CD8-positive, alpha-beta memory T cell (primary cell): Measurements from ENCODE around the gene ZFYVE21. TPM values are rescaled to one million over a fixed set of nuclear protein-coding genes. Genes with fewer than 3 reads are reported as not detected.

Source experiments
- CTCF ChIA-PET: fragments of 350-600 bp; sonication (Branson Sonifier 250); formaldehyde crosslinking; loops from one replicate; lab custom pipeline; 2021; ENCODE audit warnings: antibody characterized with exemption; lab: Charles Lee
- POLR2A ChIA-PET: fragments of 350-600 bp; sonication (Branson Sonifier 250); formaldehyde crosslinking; loops from one replicate; lab custom pipeline; 2021; ENCODE audit warnings: antibody characterized with exemption; lab: Charles Lee
- DNase-seq, 5 donors: peaks; one replicate each; pipeline versions ENCODE4 v3.0.0 to v3.0.0-alpha.2; 2020 to 2022; ENCODE audit warnings: mixed read lengths in 1 of 5
- H3K27ac ChIP-seq: one replicate; pipeline ENCODE4 v1.7.0; 2013; ENCODE audit warnings: low read depth, mild to moderate bottlenecking, low read length, moderate library complexity
- H3K27me3 ChIP-seq: 2 replicates; pipeline ENCODE4 v1.7.0; 2013; ENCODE audit warnings: low read length, mild to moderate bottlenecking; ENCODE audit not compliant: insufficient read depth, poor library complexity, severe bottlenecking
- H3K36me3 ChIP-seq: 2 replicates; pipeline ENCODE4 v1.7.0; 2013; ENCODE audit warnings: mild to moderate bottlenecking, low read length, moderate library complexity; ENCODE audit not compliant: insufficient read depth
- H3K4me1 ChIP-seq: 2 replicates; pipeline ENCODE4 v1.7.0; 2013; ENCODE audit warnings: mild to moderate bottlenecking, low read length, moderate library complexity; ENCODE audit not compliant: insufficient read depth
- H3K4me3 ChIP-seq: 2 replicates; pipeline ENCODE4 v1.7.0; 2013; ENCODE audit warnings: mild to moderate bottlenecking, low read length
- H3K9me3 ChIP-seq: 2 replicates; pipeline ENCODE4 v1.7.0; 2013; ENCODE audit warnings: mild to moderate bottlenecking, low read length
- H3K27ac Mint-ChIP-seq, 8 donors: one replicate each; pipeline ENCODE4 v1.8.0; 2020 to 2021; ENCODE audit warnings: mixed read lengths in 8 of 8, mild to moderate bottlenecking in 6 of 8, inconsistent platforms in 3 of 8, moderate library complexity in 3 of 8
- H3K27me3 Mint-ChIP-seq, 2 donors: one replicate each; pipeline ENCODE4 v1.8.0; 2020 to 2021; ENCODE audit warnings: mixed read lengths in 2 of 2, mild to moderate bottlenecking in 1 of 2, moderate library complexity in 1 of 2
- H3K36me3 Mint-ChIP-seq, 3 donors: one replicate each; pipeline ENCODE4 v1.8.0; 2020 to 2021; ENCODE audit warnings: mixed read lengths in 3 of 3, inconsistent platforms in 1 of 3, mild to moderate bottlenecking in 1 of 3
- H3K4me1 Mint-ChIP-seq, 3 donors: one replicate each; pipeline ENCODE4 v1.8.0; 2020 to 2021; ENCODE audit warnings: mixed read lengths in 3 of 3, inconsistent platforms in 1 of 3, mild to moderate bottlenecking in 1 of 3
- H3K4me3 Mint-ChIP-seq, 7 donors: one replicate each; pipeline ENCODE4 v1.8.0; 2020 to 2021; ENCODE audit warnings: mixed read lengths in 7 of 7, mild to moderate bottlenecking in 6 of 7, moderate library complexity in 4 of 7, inconsistent platforms in 2 of 7
- H3K9me3 Mint-ChIP-seq, 5 donors: one replicate each; pipeline ENCODE4 v1.8.0; 2020 to 2022; ENCODE audit warnings: mixed read lengths in 5 of 5, mild to moderate bottlenecking in 3 of 5, moderate library complexity in 2 of 5, inconsistent platforms in 1 of 5
- polyA plus RNA-seq: library from polyadenylated mRNA; unstranded; fragments of 300-500 nt; fragmentation: Illumina TruSeq; gene quantifications from one replicate; pipeline ENCODE4 v1.2.3, GENCODE V29; 2021
- total RNA-seq, 2 experiments: library from RNA; stranded (reverse); gene quantifications; one replicate each; pipeline ENCODE4 v1.2.3, GENCODE V29; 2021

Gene ZFYVE21
- total and polyA plus RNA-seq, 3 experiments from 2014 or later, result 15.1 to 18.1 (median 15.9) TPM

- ChIA-PET CTCF (no interaction called here), POLR2A (no interaction called here)
- no peaks in the 10 kb centered on the region for H3K9me3 Mint-ChIP-seq
- H3K27ac Mint-ChIP-seq, result peak overlapping the region in 4 of 8 donors; percentile 29 to 82 (median 57)
- Histone ChIP-seq H3K27ac (no peak overlapping the region), H3K27me3 (no peaks in the 10 kb centered on the region), H3K4me3 (no peak overlapping the region), H3K4me1 (peaks cover 11% of the 10 kb centered on the region), H3K9me3 (no peaks in the 10 kb centered on the region), H3K36me3 (no peaks in the 10 kb centered on the region)
- DNase-seq, result no peak
- peaks cover 0 to 2% of the 10 kb centered on the region in 2 donors for H3K27me3 Mint-ChIP-seq
- peaks cover 0 to 16% (median 0%) of the 10 kb centered on the region in 3 donors for H3K36me3 Mint-ChIP-seq
- peak overlapping the region in 2 of 7 donors; percentile 22 to 36 for H3K4me3 Mint-ChIP-seq
- peaks cover 12 to 32% (median 14%) of the 10 kb centered on the region in 3 donors for H3K4me1 Mint-ChIP-seq
Measured at GRCh38 chr14:103710771-103711377, 4.7 kb upstream of the ZFYVE21 start.

- Histone ChIP-seq H3K27me3 (no peaks in the 10 kb centered on the region), H3K9me3 (no peaks in the 10 kb centered on the region), H3K4me3 (no peak overlapping the region), H3K4me1 (peaks cover 15% of the 10 kb centered on the region), H3K27ac (no peak overlapping the region), H3K36me3 (no peaks in the 10 kb centered on the region)
- Mint-ChIP-seq H3K27ac (peak overlapping the region in 1 of 8 donors; percentile 67), H3K27me3 (peaks cover 0 to 2% of the 10 kb centered on the region in 2 donors), H3K9me3 (no peaks in the 10 kb centered on the region), H3K36me3 (peaks cover 0 to 12% (median 0%) of the 10 kb centered on the region in 3 donors), H3K4me3 (peak overlapping the region in 2 of 7 donors; percentile 22 to 51), H3K4me1 (peaks cover 12 to 36% (median 17%) of the 10 kb centered on the region in 3 donors)
- ChIA-PET POLR2A (no interaction called here), CTCF (no interaction called here)
- no peak for DNase-seq
Measured at GRCh38 chr14:103711516-103712431, 3.8 kb upstream of the ZFYVE21 start.

GRCh38 chr14:103712633-103713247 lies 2.9 kb upstream of the ZFYVE21 start:
- peak overlapping the region in 2 of 8 donors; percentile 8 to 64 for H3K27ac Mint-ChIP-seq
- H3K4me1 Mint-ChIP-seq, result peaks cover 19 to 46% (median 26%) of the 10 kb centered on the region in 3 donors
- no peak for DNase-seq
- Histone ChIP-seq H3K9me3 (no peaks in the 10 kb centered on the region), H3K36me3 (no peaks in the 10 kb centered on the region), H3K27ac (no peak overlapping the region), H3K27me3 (no peaks in the 10 kb centered on the region), H3K4me3 (no peak overlapping the region), H3K4me1 (peaks cover 19% of the 10 kb centered on the region)
- ChIA-PET POLR2A (interaction anchor here (0.6 kb wide), 1 partner anchor 18 kb away, joined by 11 read pairs; no protein-coding TSS in a partner anchor), CTCF (no interaction called here)
- peaks cover 0 to 12% (median 0%) of the 10 kb centered on the region in 3 donors for H3K36me3 Mint-ChIP-seq
- H3K9me3 Mint-ChIP-seq, result no peaks in the 10 kb centered on the region
- H3K27me3 Mint-ChIP-seq, result peaks cover 0 to 2% of the 10 kb centered on the region in 2 donors
- peak overlapping the region in 2 of 7 donors; percentile 20 to 25 for H3K4me3 Mint-ChIP-seq

GRCh38 chr14:103713304-103714062 lies 2.1 kb upstream of the ZFYVE21 start:
- peaks cover 0 to 7% (median 0%) of the 10 kb centered on the region in 3 donors for H3K36me3 Mint-ChIP-seq
- POLR2A ChIA-PET, result no interaction called here
- H3K27ac Mint-ChIP-seq, result peak overlapping the region in 3 of 8 donors; percentile 40 to 64 (median 42)
- H3K9me3 Mint-ChIP-seq, result no peaks in the 10 kb centered on the region
- H3K27me3 ChIP-seq, result no peaks in the 10 kb centered on the region
- H3K27ac ChIP-seq, result no peak overlapping the region
- peaks cover 21 to 52% (median 31%) of the 10 kb centered on the region in 3 donors for H3K4me1 Mint-ChIP-seq
- no peaks in the 10 kb centered on the region for H3K9me3 ChIP-seq
- CTCF ChIA-PET, result no interaction called here
- H3K4me3 Mint-ChIP-seq, result peak overlapping the region; percentile 58 to 93 (median 84)
- peaks cover 0 to 2% of the 10 kb centered on the region in 2 donors for H3K27me3 Mint-ChIP-seq
- no peak overlapping the region for H3K4me3 ChIP-seq
- peaks cover 19% of the 10 kb centered on the region for H3K4me1 ChIP-seq
- DNase-seq, result no peak
- H3K36me3 ChIP-seq, result no peaks in the 10 kb centered on the region

- Mint-ChIP-seq H3K9me3 (no peaks in the 10 kb centered on the region), H3K27me3 (peaks cover 0 to 2% of the 10 kb centered on the region in 2 donors), H3K36me3 (peaks cover 0 to 6% (median 0%) of the 10 kb centered on the region in 3 donors), H3K4me3 (peak overlapping the region; percentile 64 to 93 (median 90)), H3K4me1 (peaks cover 24 to 57% (median 35%) of the 10 kb centered on the region in 3 donors), H3K27ac (peak overlapping the region in 4 of 8 donors; percentile 42 to 72 (median 54))
- Histone ChIP-seq H3K27ac (no peak overlapping the region), H3K9me3 (no peaks in the 10 kb centered on the region), H3K36me3 (no peaks in the 10 kb centered on the region), H3K4me3 (peak overlapping the region; percentile 47), H3K27me3 (no peaks in the 10 kb centered on the region), H3K4me1 (peaks cover 19% of the 10 kb centered on the region)
- ChIA-PET POLR2A (no interaction called here), CTCF (interaction anchor here (1.6 kb wide), 1 partner anchor 32 kb away, joined by 3 read pairs; no protein-coding TSS in a partner anchor)
- no peak for DNase-seq
Measured at GRCh38 chr14:103714063-103714724, 1.4 kb upstream of the ZFYVE21 start.

- peaks cover 0 to 2% of the 10 kb centered on the region in 2 donors for H3K27me3 Mint-ChIP-seq
Measured at GRCh38 chr14:103716091-103716801, 636 bp downstream of the ZFYVE21 start.

More at GRCh38 chr14:103716091-103716801, 636 bp downstream of the ZFYVE21 start:
- H3K4me3 Mint-ChIP-seq, result peak overlapping the region; percentile 76 to 94 (median 81)
- Histone ChIP-seq H3K4me3 (peak overlapping the region; percentile 31), H3K27me3 (no peaks in the 10 kb centered on the region), H3K9me3 (no peaks in the 10 kb centered on the region), H3K27ac (peak overlapping the region; percentile 38), H3K4me1 (peaks cover 19% of the 10 kb centered on the region), H3K36me3 (no peaks in the 10 kb centered on the region)
- CTCF ChIA-PET, result interaction anchor here (1.6 kb wide), 1 partner anchor 30 kb away, joined by 3 read pairs; no protein-coding TSS in a partner anchor
- peak overlapping the region in 3 of 8 donors; percentile 17 to 91 (median 58) for H3K27ac Mint-ChIP-seq
- H3K36me3 Mint-ChIP-seq, result peaks cover 0 to 4% (median 0%) of the 10 kb centered on the region in 3 donors
- no peaks in the 10 kb centered on the region for H3K9me3 Mint-ChIP-seq
- peaks cover 26 to 66% (median 47%) of the 10 kb centered on the region in 3 donors for H3K4me1 Mint-ChIP-seq
- POLR2A ChIA-PET, result no interaction called here
- peak in 2 of 5 donors; percentile 6 to 7 for DNase-seq
